ENCODE measurements around the gene MED31. TPM values are rescaled to one million over a fixed set of nuclear protein-coding genes. Genes with fewer than 3 reads are reported as not detected.
"Not testable (repeated sequence)": the region's sequence is repeated elsewhere in the genome, so short reads cannot be mapped to it uniquely, and the experiment has no call there.

The MED31 gene
- total RNA-seq, 1 experiment from 2014 or later: 19.2 TPM

GRCh38 chr17:6626616-6627015 is 24.8 kb downstream of the MED31 start:
- DNase-seq (ENCODE audit: low spot score): no peak

- no peak for DNase-seq (ENCODE audit: low spot score)
These were observed 27.5 kb downstream of the MED31 start for GRCh38 chr17:6623941-6624340.

GRCh38 chr17:6611231-6611630 is 40.2 kb downstream of the MED31 start:
- DNase-seq (ENCODE audit: low spot score): no peak

GRCh38 chr17:6610011-6610410 is 41.4 kb downstream of the MED31 start:
- DNase-seq (ENCODE audit: low spot score): no peak

- no peak for DNase-seq (ENCODE audit: low spot score)
These were observed 43.1 kb downstream of the MED31 start for GRCh38 chr17:6608321-6608720.

- no peak for DNase-seq (ENCODE audit: low spot score)
These were observed 46.3 kb downstream of the MED31 start for GRCh38 chr17:6605142-6605541.

GRCh38 chr17:6603744-6604325 is 47.6 kb downstream of the MED31 start:
- DNase-seq (ENCODE audit: low spot score): no peak

GRCh38 chr17:6602141-6602540 is 49.3 kb downstream of the MED31 start:
- DNase-seq (ENCODE audit: low spot score): no peak

GRCh38 chr17:6599364-6599763 is 52.0 kb downstream of the MED31 start:
- no peak for DNase-seq (ENCODE audit: low spot score)

- no peak for DNase-seq (ENCODE audit: low spot score)
These were observed 53.7 kb downstream of the MED31 start for GRCh38 chr17:6597727-6598126.

- no peak for DNase-seq (ENCODE audit: low spot score)
These were observed 54.5 kb downstream of the MED31 start for GRCh38 chr17:6596941-6597340.

GRCh38 chr17:6596511-6596910 is 54.9 kb downstream of the MED31 start:
- DNase-seq (ENCODE audit: low spot score): no peak

- no peak for DNase-seq (ENCODE audit: low spot score)
These were observed 55.3 kb downstream of the MED31 start for GRCh38 chr17:6596081-6596480.

- not testable (repeated sequence) for DNase-seq (ENCODE audit: low spot score)
These were observed 58.0 kb downstream of the MED31 start for GRCh38 chr17:6593371-6593770.

Other genes starting within 250 kb of the MED31 start
- not detected in 2 replicates for gene AIPL1, start 216.5 kb downstream of the MED31 start, total RNA-seq (2014; rRNA removed; shearing (Covaris generic))
- 30.7 and 50.8 TPM in 2 replicates for gene PIMREG, start 207.2 kb downstream of the MED31 start, total RNA-seq (2014; rRNA removed; shearing (Covaris generic))
- gene PITPNM3, start 95.0 kb downstream of the MED31 start, total RNA-seq (2014; rRNA removed; shearing (Covaris generic)): 0.15 and 0.18 TPM in 2 replicates
- 6.6 and 6.7 TPM in 2 replicates for gene KIAA0753, start 10.9 kb downstream of the MED31 start, total RNA-seq (2014; rRNA removed; shearing (Covaris generic))
- gene TXNDC17, start 10.5 kb downstream of the MED31 start, total RNA-seq (2014; rRNA removed; shearing (Covaris generic)): 192 and 303 TPM in 2 replicates
- 0.29 TPM in 1 of 2 replicates, not detected in the other for gene C17orf100, start 157 bp upstream of the MED31 start, total RNA-seq (2014; rRNA removed; shearing (Covaris generic))
- not detected in 2 replicates for gene SLC13A5, start 61.8 kb upstream of the MED31 start, total RNA-seq (2014; rRNA removed; shearing (Covaris generic))
- 33.0 and 44.8 TPM in 2 replicates for gene XAF1, start 104.4 kb upstream of the MED31 start, total RNA-seq (2014; rRNA removed; shearing (Covaris generic))
- 0.06 TPM in 1 of 2 replicates, not detected in the other for gene FBXO39, start 124.6 kb upstream of the MED31 start, total RNA-seq (2014; rRNA removed; shearing (Covaris generic))
- gene TEKT1, start 180.1 kb upstream of the MED31 start, total RNA-seq (2014; rRNA removed; shearing (Covaris generic)): not detected in 2 replicates